Fibroblast of upper back skin (primary cell): ENCODE data around the gene ARHGAP10.

Source experiments
- DNase-seq: peaks from one replicate; pipeline ENCODE4 v3.0.0-alpha.2; 2013

ARHGAP10 gene

DNA sequence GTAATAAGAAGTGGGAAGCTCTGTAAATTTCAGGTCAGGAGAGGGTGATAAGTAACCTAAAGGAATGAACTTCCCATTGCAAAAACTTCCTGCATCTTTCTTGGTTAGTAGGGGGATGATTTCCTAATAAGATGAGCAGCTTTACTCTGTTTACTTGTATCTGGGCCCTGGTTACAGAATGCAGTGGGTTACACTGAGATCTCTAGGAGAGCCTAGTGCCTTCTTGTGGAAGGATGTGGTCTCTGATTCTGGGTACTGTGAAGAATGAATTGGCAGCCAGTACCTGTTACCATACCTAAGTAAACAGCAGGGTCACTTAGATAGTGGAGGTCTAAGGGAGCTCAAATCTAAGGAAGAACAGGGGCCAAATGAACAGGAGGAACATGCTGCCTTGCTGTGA lies 320.6 kb downstream of the ARHGAP10 start:
- no peak for DNase-seq

DNA sequence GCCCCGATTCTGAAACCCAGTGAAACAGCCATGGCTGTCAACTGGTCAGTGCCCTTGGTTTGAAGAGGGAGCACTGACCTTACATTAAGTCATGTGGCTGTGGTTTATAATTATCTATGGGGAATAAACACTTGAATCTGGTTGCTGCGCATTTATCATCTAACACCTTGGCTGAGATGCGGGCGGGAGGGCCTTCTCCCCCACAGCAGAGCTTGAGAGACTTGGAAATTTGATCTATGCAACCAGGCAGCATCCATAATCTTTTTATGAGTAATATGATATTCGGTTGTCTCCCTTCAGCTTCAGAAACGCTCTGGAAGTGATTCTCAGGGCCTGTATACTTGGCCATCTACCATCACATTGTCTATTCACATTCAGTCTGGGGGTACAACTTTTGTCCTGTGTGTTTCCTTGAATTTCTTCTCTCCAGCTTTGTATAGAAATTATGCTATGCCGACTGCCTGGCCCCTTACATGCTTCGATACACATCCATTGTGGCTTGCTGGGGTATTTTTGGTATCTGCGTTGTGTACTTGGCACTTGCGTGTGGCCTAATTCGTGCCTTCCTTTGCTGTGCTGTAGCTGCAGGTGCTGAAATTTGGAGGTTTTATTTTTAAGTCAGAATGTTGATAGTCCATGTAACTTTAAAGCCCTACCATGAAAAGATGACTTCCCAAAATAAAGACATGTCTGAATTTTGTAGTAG lies 321.6 kb downstream of the ARHGAP10 start:
- DNase-seq, result no peak

DNA sequence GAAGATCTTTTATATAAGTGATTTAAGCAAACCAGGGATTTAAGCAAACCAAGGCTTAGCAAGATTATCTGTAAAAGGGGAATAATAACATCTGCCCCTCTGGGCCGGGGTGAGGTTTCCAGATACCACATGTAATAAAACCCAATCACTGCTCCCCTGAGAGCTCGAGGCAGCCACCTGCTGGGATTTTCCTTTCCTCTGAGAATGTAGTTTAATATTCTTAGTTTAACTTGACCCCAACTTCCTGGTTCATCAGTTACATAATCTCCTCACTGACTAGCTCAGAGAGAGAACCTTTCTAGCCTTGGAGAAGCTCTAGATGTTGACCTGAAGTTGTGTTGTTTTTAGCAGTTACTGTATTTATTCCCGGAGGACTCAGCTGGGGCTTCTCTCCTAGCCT lies 322.4 kb downstream of the ARHGAP10 start:
- DNase-seq, result no peak

DNA sequence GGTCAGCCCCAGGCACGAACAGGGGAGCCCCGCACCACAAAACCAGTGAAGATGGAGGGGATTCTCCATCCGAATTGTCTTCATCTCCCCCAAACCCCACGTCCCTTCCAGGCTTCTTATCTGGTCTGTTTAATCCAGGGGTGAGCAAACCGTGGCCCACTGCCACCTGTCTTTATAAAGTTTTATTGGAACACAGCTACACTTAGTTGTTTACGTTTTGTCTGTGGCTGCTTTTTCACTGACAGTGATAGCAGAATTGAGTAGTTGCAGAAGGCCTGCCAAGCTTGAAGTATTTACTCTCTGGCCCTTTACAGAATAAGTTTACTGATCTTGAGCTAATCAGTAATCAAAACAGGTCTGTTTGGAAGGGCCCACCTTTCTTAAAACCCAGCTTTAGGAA lies 324.0 kb downstream of the ARHGAP10 start:
- DNase-seq, result no peak

DNA sequence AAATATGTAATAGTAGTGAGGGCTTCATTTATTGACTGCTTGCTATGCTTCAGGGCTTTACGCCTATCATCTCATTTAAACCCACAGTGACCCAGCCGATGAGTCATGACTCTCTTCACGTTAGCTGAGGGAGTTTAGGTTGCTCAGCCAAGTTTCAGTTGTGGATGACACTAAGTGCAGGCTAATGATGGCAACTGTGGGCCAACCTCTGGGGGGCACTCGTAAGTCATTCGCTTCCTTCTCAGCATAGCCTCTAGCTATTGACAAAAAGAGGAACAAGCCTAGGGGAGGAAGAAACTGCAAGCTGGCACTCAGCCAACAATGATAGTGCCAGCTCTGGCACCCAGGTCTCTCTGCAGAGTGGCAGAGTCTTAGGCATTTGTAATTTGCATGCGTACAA lies 325.0 kb downstream of the ARHGAP10 start:
- peak; percentile 61 for DNase-seq

DNA sequence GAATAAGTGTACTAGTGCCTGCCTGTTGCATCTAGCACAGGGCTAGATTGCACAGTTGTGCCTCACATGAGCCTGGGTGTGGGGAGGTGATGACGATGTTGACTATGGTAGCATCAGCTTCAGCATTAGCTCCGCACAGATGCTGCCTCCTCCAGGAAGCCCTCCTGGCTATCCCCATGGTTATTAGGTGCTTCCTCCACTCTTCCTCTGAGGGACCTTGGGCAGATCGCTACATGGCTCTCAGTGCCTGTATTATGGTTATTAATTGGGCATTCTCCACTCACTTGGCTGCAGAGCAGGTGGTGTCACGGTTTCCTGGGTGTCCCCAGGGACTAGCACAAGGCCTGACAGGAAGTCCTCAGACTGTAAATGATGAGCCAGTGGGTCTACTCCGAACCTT lies 325.6 kb downstream of the ARHGAP10 start:
- no peak for DNase-seq

DNA sequence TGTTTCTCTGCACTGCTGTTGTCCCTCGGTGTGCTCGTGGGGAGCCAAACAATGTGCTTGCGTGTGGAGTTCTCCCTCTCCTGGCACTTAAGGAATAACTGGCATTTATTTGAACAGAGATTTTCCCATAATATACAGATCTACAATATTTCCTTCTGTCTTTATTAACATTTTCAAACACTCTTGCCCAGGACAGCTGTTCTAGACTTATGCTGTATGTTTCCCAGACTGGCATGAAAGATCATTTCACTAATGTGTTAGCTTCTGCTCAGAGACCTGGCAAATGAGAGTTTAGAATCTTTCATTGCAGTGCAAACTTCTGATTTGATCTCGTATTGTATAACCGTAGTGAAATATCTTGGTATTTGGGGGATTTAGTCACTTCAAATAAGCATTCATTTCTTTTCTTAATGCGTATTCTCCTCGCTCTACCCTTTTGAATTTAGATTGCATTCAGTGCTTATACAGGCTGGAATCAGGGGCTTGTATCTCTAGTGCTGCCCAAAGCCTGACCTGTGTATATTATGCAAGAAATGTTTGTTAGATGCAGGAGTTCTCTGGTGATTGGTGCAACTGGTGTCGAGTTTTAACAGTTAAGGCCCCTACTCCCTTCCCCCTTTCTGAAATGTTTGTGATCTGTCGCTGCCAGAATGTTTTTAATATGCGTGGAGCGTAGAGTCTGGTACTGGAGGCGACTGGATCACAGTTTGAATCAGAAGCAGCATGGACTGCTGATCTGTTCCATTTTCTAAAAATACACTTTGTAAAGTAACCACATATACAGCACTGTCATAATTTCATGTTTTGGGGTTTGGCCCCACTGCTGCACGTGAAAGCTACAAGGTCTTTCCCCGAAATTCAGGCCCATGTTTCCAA lies 326.3 kb downstream of the ARHGAP10 start:
- no peak for DNase-seq

DNA sequence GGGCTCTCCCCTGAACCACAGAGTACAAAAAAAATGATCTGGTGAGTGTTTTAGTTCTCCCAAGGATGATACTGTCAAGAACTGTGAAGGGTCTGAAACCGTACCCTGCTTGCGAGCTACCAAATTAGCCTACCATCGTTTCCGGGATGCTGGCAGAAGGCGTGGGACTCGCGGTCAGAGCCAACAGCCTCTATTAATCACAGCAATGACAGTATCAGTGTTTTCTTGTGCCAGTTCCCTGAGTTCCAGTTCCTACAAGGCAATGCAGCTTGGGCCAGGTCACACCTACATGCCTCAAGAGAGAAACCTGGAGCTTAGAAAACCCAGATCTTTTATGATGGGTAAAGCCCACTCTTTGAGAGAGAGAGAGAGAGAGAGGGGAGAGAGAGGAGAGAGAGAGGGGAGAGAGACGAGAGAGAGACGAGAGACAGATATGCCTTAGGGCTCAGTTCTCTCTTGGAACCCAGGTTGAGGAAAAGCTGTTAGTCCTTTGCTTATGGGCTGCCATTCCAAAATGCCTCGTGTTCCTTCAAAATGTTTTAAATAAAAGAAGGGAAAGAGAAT lies 327.8 kb downstream of the ARHGAP10 start:
- DNase-seq, result no peak

DNA sequence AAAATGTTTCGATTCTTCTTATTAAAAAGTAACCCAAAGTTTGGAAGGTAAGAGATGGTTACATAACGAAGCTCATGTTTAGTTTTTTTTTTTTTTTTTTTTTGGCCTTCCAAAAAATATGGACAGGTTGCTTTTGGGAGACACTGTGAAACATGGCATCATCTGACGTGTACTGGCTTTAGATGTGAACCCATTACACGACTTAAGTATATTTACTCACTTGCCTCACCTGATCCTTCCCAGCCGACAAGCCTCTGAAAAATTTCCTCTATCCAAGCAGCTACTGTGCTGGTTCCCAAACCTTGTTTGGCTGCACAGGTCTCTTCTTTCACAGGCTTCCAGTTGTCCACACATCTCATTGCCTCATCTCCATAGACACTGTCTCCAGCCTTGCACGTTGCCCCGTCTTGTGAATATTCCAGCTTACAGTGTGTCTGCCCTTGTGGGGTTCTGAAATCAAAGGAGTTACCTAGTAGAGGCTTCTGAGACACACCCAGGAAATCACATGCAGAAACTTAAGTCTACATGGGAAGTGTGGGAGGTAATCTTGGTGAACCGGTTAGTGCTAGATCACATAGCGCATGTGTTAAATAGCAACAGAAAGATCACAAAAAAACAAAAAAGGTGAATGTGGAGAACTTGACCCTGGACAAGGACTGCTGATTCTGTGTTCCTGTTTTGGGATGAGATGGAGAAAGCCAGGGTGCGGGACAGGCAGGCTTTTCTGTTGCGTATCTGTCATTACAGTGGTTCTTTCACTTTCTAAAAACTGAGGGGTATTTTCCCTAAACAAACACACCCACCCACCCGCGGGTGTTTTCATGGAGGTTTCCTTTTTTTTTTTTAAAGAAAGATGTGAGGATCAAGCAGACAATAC lies 328.6 kb downstream of the ARHGAP10 start:
- no peak for DNase-seq

DNA sequence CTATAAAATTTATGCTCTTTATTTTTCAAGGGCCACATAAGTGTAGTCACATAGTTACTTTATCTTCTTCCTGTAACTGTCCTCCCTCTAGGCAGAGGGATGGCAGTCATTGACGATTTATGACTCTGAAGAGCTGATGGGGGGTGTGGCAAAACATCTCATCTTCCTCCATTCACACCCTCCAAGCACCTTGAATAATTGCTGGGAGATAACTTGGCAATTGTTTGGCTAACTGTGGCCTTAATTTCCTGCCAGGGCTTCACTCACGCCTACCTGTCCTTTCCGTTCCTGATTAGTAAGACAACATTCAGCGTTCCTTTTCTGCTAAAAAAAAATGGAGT lies 329.2 kb downstream of the ARHGAP10 start:
- no peak for DNase-seq

DNA sequence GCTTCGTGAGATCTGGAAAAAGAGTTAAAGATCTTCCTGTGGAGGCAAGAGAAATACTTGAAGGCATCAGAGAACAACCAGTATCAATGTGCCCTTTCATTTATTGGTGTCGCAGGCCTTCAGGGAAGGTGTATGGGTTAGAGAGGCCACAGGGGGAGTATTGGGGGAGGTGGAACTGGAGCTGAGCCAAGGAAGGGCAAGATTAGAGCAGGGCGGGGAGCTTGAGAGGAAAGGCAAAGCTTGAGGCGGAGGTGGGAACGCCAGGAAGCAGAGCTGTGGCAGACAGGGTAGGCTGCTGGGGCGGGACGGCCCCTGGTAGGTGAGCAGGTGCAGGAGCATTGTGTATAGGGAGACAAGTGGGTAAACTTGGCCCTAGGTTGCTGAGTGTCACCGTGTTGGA lies 329.9 kb downstream of the ARHGAP10 start:
- DNase-seq, result no peak

DNA sequence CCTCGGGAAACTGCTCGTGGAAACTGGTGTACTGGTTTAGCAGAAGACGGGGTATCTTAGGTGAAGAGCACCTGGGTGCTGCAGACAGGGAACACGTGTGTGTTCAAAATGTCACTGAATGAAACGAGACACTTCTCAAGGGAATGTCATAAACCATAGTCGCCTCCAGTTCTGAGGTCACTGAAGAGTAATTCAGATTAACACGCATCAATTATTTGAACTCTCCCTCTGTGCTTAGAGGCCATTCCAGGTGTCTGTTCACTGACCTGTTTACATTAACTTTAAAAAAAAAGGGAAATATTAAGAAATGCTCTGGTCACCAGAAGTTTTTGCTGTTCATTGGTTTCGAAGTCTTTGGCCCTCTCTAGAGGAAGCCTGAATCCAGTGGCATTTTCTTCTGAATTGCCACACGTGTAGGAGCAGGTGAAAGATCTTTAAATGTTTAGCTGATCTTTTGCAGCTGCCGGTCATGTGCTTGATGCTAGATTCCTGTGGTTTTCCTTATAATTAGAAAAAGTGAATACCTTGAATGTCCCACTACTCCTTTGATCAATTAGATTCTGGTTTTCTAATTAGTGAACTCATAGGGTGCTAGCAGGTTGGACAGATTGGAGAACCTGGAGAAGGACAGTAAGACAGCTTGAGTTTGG lies 330.5 kb downstream of the ARHGAP10 start:
- no peak for DNase-seq

DNA sequence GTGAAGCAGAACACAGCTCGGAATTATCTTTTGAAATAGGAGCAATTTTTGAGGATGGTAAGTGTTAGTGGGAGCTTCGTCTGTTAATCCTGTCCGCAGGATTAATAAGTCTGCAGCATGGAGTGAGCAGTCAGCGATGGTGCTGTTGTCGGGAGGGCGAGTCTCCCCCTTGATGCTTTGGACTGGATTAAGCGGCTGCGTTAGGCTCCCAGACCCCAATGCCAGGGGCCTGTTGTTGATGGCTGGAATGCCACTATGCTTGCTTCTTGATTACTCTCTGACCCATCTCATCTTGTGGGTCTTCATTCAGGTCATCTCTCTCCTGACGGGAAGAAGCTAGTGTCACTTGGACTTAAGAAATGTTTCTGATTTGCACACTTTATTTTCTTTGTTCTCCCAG lies 332.6 kb downstream of the ARHGAP10 start:
- no peak for DNase-seq

DNA sequence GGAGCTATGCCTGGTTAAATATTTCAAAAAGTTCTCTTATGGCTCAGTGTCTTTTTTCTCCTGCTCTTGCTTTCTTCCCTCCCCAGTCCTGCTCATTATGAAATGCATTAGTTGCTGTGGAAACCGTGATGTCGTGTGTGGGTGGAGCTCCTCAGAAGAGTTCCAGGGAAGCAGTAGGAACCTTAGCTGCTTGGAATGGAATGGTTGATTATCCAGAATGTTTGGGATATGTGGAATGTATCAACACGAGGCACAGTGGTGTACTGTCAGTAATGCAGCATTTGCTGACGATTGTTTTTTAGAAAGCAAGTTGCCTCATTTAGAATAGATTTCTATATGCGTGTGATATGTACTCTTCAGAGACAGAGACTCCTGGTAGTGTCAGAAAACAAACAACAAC lies 333.2 kb downstream of the ARHGAP10 start:
- DNase-seq, result peak; percentile 62

DNA sequence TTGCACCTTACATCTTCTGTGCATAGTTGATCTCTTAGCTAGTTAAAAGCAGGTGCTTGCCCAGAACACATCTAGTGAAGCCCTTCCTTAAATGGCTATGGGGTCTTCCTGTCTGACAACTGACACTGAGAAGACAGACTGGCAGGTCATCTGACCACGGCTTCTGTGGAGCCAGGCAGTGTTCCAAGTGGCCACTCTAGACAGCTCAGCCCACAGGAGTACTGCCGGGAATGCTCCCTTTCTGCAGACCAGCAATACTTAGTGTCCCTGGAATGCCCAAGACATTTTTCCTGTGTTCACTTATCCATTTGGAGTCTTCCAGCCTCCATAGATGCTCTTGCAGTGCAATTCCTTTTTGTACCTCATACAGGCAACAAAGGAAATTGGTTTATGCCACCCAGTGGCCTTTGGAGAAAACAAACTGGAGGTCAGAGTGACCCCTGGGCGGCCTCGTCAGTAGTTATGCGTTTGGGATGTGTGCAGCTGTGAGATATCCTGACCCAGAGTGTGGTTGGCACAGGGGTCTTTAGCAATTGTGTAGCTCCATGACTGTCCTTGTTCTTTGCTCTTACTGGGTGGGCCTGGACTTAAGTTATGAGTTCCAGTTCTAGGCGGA lies 335.5 kb downstream of the ARHGAP10 start:
- peak; percentile 13 for DNase-seq

DNA sequence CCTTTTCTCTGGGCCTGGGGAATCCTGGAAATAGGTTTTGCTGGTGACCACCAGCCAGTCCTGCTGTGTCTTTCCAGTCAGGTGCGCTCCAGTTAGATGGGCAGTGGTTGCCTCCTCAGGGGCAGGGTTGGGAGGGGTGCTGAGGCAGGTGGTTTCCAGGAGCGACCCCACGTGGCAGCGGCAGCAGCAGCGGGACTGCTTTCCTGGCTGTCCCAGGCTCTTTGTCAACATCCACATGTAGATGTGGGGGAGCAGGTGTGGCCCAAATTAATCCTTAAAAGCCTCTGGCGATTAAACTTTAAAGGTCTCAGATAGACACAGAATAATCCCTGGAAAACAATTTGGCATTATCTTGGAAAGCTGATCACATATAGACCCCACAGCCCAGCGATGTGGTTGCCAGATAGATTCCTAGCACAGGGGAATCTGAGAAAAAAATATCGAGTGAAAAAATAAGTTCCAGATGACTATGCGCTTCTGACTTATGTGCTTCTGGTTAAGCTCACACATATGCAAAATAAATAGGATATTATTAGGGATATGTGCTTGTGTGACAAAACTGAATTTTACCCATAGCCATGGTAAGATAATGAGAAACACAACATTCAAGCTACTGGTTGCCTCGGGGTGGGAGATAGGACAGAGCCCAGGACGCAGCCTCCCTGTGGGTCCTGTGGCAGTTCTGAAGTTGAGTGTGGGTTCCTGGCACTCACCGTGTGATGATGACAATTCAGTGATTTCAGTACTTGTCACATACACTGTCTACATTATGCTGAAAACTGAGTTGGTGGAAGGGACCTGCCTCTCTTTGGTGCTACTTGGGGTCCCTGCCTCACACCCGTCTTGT lies 336.4 kb downstream of the ARHGAP10 start:
- peak; percentile 35 for DNase-seq

DNA sequence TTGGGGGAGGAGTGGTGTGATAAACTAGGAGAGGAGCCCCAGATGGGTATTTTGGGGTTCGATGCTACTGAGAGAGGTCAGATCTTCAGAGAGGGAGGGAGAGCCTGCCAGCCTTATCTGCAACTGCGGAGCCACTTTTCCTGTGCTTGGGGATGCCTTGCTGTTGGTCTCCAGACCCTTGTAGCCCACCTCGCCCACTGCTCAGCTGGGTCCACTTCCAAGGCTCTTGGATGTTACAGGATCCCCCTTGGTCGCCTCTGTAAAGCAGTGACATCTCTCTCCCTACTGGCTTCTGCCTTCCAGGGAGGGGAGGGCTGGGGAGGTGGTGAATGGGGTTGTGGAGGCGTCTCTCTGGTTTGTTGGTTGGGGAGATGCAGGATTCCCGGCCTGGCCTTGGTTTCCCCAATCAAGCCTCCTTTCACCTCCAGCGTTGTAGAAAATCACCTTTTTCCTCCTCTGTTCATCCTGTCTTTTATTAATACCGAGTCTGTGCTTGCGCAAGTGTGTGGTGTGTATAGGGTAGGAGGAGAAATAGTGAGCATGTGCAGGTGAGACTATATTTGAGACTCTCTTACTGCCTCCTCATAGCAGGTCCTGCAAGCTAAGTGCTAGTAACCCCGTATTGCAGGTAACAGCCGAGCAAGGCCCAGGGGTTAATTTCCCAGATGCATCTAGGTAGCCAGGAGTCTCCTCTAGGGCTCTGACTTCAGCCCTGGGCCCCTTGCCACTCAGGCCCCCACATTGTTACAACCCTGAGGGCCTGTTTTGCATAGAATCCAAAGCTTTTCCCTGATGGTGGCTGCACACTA lies 337.4 kb downstream of the ARHGAP10 start:
- DNase-seq, result no peak

DNA sequence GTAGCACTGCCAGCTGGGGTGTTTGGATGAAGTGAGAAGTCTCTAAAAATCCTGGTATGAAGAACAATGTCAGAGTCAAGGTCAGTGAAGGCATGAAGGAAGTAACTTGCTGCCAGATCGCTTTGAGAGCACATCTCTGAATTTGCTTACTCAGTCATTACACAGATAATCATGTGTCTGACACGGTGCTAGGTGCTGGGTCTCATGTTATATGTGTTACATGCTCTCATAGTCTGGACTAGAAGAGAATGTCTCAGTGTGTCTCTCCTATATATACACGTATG lies 337.9 kb downstream of the ARHGAP10 start:
- DNase-seq, result no peak

DNA sequence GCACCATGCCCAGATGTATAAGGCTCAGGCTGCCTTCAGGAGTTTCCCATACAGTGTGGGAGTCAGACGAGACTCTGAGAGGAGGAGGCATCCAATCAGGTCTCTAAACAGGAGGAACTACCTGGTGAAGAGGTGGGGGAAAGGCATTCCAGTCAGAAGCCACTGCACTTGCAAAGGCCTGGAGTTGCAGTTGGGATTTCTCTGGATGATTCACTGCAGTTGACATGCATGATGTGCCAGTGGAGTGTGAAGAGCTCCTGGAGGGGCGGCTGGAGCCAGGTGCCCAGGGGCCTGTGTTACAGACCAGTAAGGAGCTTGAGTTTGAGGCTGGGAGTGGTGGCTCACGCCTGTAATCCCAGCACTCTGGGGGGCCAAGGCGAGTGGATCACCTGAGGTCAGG lies 339.1 kb downstream of the ARHGAP10 start:
- DNase-seq, result no peak

DNA sequence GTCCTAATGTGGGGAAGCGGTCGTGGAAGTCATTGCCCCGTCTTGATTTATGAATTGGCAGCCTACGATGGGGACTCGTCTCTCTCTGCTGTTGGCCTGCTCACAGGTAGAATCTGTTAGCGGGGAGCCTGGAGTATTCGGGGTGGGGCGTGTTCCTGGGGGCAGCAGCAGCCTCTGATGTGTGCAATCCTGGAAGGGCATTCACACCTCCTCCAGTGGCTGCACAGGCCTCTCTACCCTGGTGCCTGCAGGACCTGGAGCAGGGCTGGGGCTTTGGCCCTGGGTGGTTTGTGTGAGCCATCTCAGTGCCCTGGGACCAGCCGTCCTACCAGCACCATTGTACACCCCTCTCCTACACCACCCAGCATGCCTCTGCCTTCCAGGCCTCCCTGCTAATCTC lies 340.9 kb downstream of the ARHGAP10 start:
- no peak for DNase-seq

DNA sequence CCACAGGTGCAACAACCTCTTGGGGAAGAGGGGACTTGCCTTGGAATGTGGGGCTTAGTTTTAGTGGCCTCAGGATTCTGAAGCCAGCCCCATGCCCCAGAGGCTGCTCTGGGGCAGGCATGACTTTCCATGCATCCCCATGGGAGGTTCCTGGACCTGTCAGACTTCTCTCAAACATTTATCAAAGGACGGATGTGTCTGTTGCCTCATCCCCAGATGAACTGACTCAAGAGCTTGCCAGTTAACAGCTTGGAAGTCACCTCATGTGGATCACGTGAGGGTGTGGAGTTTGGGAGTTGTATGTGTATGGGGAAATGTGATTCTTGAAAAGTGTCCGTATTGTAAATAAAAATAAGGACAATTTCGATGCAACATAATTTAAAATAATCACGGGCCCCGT lies 341.5 kb downstream of the ARHGAP10 start:
- no peak for DNase-seq
